GM13976 (cell line): Measurements from ENCODE around the gene CDH20.

ENCODE experiments used
- DNase-seq: peaks from one replicate; pipeline ENCODE4 v3.0.0; 2012; ENCODE audit warnings: low spot score
- in situ Hi-C: fragments of 300-500 bp; cut with MboI; formaldehyde crosslinking; loops from one replicate; pipeline ENCODE4 v1.12.0; 2022; ENCODE audit warnings: low sequenced_read_pairs, mixed read lengths, inconsistent platforms; ENCODE audit not compliant: unreplicated experiment
- TF ChIP-seq, protein P1 (sequence below): IDR thresholded peaks from 2 replicates; pipeline ENCODE4 v1.5.1; 2012; ENCODE audit warnings: borderline replicate concordance, mild to moderate bottlenecking; ENCODE audit not compliant: insufficient read depth; ENCODE audit errors: extremely low read depth, missing control alignments, control extremely low read depth

The CDH20 gene

DNA sequence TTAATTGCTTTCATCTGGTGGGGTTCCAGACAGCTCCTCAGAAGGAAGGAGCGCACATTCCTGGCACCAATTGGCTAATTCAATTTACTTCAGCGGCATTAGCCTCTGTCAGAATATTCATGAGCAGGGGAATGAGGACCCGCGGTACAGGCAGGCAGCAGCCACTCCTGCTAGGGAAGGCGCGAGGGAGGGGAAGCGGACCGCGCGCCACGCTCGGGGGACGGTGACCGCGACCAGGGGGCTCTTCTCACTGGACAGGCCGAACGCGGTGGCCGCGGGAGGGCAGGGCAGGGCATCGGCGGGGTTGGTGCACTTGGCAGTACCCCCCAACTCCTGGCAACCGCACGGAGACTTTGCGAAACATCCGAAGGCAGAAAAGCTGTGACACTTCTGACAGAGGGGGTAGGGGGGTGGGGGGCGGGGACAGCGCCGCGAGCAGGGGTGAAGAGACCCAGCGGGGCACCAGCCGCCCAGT, at the start of gene CDH20:
Gene CDH20 (plus strand): TSS at position 160 of the 475 bp plus-strand sequence.
- no peak for DNase-seq
- TF ChIP-seq, protein P1, sequence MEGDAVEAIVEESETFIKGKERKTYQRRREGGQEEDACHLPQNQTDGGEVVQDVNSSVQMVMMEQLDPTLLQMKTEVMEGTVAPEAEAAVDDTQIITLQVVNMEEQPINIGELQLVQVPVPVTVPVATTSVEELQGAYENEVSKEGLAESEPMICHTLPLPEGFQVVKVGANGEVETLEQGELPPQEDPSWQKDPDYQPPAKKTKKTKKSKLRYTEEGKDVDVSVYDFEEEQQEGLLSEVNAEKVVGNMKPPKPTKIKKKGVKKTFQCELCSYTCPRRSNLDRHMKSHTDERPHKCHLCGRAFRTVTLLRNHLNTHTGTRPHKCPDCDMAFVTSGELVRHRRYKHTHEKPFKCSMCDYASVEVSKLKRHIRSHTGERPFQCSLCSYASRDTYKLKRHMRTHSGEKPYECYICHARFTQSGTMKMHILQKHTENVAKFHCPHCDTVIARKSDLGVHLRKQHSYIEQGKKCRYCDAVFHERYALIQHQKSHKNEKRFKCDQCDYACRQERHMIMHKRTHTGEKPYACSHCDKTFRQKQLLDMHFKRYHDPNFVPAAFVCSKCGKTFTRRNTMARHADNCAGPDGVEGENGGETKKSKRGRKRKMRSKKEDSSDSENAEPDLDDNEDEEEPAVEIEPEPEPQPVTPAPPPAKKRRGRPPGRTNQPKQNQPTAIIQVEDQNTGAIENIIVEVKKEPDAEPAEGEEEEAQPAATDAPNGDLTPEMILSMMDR = no peak
- in situ Hi-C loops = loop anchor here (25.0 kb wide), 1 partner anchor 154 kb away; no protein-coding TSS in a partner anchor

- DNase-seq = no peak
- in situ Hi-C loops = no loop called here
- TF ChIP-seq, protein P1 = no peak
Measured at GRCh38 chr18:61284039-61284438, 49.2 kb upstream of the CDH20 start.

- in situ Hi-C loops = no loop called here
- DNase-seq = no peak
- TF ChIP-seq, protein P1 = no peak
Measured at GRCh38 chr18:61285777-61286176, 47.5 kb upstream of the CDH20 start.

- in situ Hi-C loops = no loop called here
- TF ChIP-seq, protein P1 = no peak
- no peak for DNase-seq
Measured at GRCh38 chr18:61286867-61287266, 46.4 kb upstream of the CDH20 start.

GRCh38 chr18:61290616-61291015, 42.6 kb upstream of the CDH20 start:
- DNase-seq = no peak
- in situ Hi-C loops = no loop called here
- TF ChIP-seq, protein P1 = no peak

GRCh38 chr18:61292280-61293035, 40.8 kb upstream of the CDH20 start:
- no peak for DNase-seq
- in situ Hi-C loops = no loop called here
- TF ChIP-seq, protein P1 = no peak

GRCh38 chr18:61295153-61295552, 38.1 kb upstream of the CDH20 start:
- TF ChIP-seq, protein P1 = no peak
- no peak for DNase-seq

More at GRCh38 chr18:61295153-61295552, 38.1 kb upstream of the CDH20 start:
- in situ Hi-C loops = no loop called here
